ENCODE data around the gene SPON1.
"Not testable (repeated sequence)": the region's sequence is repeated elsewhere in the genome, so short reads cannot be mapped to it uniquely, and the experiment has no call there.

Gene SPON1

DNA sequence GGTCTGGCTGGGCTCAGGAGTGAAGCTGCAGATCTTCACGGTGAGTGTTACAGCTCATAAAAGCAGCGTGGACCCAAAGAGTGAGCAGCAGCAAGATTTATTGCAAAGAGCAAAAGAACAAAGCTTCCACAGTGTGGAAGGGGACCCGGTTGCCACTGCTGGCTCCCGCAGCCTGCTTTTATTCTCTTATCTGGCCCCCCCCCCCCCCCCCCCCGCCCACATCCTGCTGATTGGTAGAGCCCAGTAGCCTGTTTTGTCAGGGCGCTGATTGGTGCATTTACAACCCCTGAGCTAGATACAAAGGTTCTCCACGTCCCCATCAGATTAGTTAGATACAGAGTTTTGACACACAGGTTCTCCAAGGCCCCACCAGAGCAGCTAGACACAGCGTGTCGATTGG lies 128.1 kb downstream of the SPON1 start:
- DNase-seq: not testable (repeated sequence)

GRCh38 chr11:14093065-14093464 lies 130.5 kb downstream of the SPON1 start:
- no peak for DNase-seq

DNA sequence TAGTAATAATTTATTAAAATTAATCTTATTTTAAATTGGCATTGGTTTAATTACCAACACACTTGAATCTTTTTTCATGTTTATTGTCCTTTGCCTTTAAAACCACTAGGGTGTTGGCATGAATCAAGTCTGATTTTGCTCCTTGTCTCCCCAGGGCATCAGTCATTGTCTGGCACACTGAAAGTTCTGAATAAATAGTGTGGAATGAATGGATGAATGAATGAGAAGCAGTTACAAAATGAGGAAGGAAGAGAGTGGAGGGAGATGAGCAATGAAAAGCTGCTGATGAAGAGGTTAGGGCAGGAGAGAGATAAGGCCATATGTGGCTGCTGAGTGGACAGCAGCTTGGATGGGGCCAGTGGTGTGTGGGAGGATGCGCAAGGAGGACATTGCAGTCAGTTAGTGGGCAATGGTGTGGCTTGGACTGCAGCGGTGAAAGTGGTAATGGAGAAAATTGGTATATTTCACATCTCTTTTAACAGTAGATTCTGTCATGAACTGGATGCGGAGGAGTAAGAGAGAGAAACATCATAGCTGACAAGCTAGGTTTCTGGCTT lies 132.0 kb downstream of the SPON1 start:
- DNase-seq: no peak

- no peak for DNase-seq
These were observed 133.4 kb downstream of the SPON1 start for GRCh38 chr11:14095882-14096281.

DNA sequence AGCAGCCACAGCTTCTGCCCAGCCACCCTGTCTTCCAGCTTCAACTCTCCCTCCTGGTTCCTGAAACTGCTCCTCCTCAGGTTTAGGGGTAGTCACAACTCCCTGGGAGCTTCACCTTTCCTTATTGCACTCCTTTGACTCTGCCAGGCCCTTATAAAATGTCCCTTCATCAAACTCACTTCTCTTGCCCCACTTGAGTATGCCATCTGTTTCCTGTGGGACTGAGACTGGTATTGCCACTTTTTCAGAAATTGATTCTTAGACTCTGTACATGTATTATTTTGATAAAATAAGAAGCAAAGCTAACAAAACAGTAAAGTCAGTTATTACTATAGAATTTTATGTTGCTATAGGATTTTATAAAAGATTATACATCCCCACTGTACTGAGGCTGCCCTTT lies 134.1 kb downstream of the SPON1 start:
- DNase-seq: no peak

DNA sequence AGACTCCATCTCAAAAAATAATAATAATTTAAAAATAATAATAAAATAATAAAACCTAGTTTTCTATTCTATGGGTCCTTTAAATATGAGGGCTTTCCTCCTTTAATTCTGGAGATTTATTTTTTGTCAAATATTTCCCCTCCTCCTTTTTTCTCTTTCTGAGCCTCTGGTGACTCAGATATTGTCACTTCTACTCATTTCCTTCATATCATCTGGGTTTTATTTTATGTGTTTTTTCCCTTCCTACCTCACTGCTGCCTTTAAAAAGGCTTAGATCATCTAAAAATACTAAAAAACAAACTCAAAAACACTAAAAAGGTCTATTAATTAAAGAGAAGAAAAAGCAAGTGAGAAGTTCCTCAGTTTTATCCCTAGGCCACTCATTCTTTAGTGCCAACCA lies 138.9 kb downstream of the SPON1 start:
- no peak for DNase-seq

GRCh38 chr11:14102766-14103165 lies 140.2 kb downstream of the SPON1 start:
- no peak for DNase-seq

DNA sequence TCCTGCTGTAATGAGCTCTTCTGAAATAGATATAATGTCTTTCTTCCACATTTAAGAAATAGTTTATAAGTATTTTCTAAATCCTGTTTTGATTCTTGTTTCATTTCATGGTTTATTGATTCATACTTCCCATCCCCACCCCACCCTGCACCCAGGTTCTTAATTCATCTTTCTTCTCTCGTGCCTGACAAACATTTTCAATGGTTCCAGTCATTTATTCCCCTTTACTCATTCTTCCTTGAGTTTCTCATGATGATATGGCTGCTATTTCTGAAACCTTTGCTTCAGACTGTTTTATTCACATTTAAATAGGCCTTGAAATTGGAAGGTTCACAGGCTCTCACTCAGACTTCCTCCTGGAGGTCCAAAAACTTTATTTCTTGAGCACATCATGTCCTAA lies 142.9 kb downstream of the SPON1 start:
- no peak for DNase-seq

- no peak for DNase-seq
These were observed 144.0 kb downstream of the SPON1 start for GRCh38 chr11:14106303-14107049.

- DNase-seq: no peak
These were observed 144.5 kb downstream of the SPON1 start for GRCh38 chr11:14107050-14107430.

DNA sequence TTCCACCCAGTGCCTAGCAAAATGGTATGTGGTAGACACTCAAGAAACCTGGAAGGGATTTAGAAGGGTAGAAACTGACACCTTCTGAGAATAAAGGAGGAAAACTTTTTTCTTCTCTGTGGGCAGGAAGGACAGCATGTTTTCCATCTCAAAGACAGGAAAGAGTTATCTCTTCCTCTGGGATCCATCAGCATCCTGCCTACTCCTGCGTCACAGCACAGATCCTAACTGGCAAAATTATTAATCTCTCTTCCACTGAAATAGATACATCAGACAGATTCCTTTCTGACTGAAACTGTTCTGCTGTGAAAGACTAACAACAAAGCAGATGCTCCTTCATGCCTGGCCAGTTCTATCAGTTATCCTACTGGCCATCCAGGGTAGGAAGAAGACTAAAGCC lies 147.2 kb downstream of the SPON1 start:
- no peak for DNase-seq

GRCh38 chr11:14110629-14111028 lies 148.1 kb downstream of the SPON1 start:
- no peak for DNase-seq

DNA sequence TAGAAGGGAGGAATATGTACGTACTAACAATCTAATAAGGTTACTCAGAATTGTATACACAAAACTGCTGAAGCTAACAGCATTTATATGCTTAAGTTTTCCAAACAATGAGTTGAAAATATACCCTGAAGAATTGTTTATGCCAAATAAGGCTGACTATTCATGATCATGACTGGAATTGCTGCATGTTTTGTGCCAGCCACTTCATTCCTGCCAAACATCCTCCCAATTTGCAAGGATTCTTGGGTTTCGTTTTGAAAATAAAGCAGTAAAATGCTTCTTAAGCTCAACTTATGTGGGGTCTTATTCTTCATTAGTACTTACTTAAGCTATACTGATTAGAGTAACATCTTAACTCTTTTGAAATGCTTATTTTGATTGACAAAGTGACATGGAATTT lies 149.0 kb downstream of the SPON1 start:
- no peak for DNase-seq

DNA sequence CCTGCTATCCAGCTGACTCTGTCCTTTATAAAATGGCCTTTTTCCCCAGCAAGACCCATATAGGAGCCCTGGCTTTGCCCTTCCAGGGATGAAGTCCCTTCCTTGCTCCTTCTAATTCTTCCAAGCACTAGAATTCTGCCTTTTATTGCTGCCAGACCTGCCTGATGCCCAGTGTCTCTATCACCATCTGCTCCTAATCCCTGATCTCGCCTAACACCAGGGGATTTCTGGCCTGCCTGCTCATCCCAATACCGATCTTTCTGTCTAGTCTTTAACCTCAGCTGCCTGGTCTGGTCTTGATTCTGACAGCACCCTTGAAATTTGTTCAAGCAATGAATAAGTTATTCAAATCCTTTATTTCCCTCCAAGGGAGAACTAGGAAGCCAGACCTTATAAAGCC lies 150.2 kb downstream of the SPON1 start:
- no peak for DNase-seq

DNA sequence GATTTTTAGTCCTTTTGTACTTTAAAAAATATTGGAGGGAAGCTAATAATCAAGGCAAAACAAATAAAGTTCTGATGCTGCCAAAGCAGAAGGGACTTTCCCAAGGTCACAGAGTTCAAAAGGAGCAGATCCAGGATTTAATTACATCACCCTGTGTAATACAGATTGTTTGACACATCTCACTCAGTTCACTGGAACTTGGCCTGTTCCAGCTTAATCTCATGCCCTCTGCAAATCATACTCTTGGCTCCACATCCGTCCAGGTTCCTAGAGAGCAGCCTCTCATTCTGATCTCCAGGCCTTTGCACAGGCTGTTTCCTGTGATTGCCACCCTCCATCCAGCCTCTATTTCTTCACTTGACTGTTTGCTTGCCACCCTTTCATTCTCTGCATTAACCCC lies 151.7 kb downstream of the SPON1 start:
- no peak for DNase-seq

DNA sequence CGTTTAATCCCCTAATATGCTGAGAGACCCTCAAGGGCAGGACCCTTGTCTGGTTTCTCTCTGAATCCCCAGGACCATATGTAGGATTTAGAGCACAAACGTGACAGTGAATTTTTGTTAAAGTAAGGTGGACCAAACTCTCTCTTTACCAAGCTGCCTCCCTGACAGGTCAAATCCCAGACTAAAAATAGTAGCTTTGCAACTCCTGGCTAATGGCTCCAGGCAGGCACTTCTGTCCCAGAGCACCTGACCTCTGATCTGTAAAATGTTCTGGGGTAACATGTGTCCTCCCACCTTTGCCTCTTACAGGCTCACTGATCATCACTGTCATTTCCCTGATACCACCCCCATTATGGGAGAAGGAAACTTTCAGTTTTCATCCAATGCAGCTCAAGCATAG lies 152.3 kb downstream of the SPON1 start:
- DNase-seq: no peak

- DNase-seq: no peak
These were observed 155.1 kb downstream of the SPON1 start for GRCh38 chr11:14117632-14118031.

DNA sequence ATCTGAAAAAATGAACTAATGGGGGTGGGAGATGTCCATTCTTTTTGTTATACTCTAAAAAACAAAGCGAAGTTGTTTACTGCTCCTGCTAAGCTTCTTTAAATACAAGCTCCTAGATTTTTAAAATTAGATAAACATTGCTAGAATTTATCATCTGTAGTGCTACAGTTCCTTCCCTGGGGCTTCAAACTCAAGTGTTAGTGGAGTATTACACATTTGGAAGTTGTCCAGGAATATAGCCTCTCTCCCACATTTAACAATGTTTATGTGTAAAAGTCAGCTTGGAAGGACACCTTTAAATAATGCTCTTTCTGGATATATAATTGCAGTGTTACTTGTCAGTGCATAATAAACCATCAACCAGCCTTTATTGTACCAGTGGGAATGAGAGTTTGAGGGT lies 155.5 kb downstream of the SPON1 start:
- DNase-seq: no peak

- no peak for DNase-seq
These were observed 156.8 kb downstream of the SPON1 start for GRCh38 chr11:14119357-14119756.

- no peak for DNase-seq
These were observed 161.8 kb downstream of the SPON1 start for GRCh38 chr11:14124350-14124749.

GRCh38 chr11:14124886-14125285 lies 162.4 kb downstream of the SPON1 start:
- no peak for DNase-seq

- DNase-seq: no peak
These were observed 163.0 kb downstream of the SPON1 start for GRCh38 chr11:14125529-14125928.

GRCh38 chr11:14127679-14128078 lies 165.2 kb downstream of the SPON1 start:
- no peak for DNase-seq

- DNase-seq: no peak
These were observed 169.8 kb downstream of the SPON1 start for GRCh38 chr11:14132312-14132711.

DNA sequence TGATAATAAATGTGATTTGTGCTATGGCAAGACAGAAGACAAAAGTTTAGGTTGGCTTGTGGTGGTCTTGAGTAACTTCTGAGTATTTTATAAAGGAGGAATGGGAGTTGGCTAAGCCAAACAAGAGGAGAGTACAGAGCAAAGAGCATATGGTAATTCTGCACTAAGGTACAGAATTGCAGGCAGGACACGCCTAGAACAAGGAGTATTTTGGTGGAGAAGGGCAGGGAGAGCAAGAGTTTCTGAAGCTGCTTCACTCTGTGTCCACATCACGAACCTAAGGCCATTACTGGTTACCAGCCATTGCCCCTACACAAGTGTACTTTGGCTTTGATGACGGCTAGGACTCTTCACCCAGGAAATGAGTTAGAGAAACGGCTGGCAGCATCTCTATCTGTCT lies 170.9 kb downstream of the SPON1 start:
- DNase-seq: no peak

All from NCI-H1436 treated with DMSO at 0.1 percent for 48 hours (cell line).